22Rv1 (cell line): ENCODE measurements around the gene KREMEN1.

ENCODE experiments used
- CTCF ChIP-seq: fragments of 450-650 bp; IDR thresholded peaks from 2 replicates; pipeline ENCODE4 v1.5.1; 2017; ENCODE audit warnings: mild to moderate bottlenecking
- ZFX ChIP-seq: fragments of 450-650 bp; IDR thresholded peaks from 2 replicates; pipeline ENCODE4 v1.6.1; 2017; ENCODE audit warnings: antibody characterized with exemption, borderline replicate concordance

GRCh38 chr22:29080106-29080975 is 7.5 kb downstream of the KREMEN1 start:
- TF ChIP-seq CTCF, result no peak
- TF ChIP-seq ZFX, result no peak
